PC-9 (cell line): ENCODE results near the gene RICTOR. TPM values are rescaled to one million over a fixed set of nuclear protein-coding genes. Genes with fewer than 3 reads are reported as not detected.

Source experiments
- BruUV-seq: library from RNA; stranded (reverse); fragments of 400-500 nt; replicated peaks from 2 replicates; lab custom pipeline; 2021; lab: Mats Ljungman, UMichigan
- CTCF ChIA-PET: fragments of 300-600 bp; sonication (Branson Sonifier 250); formaldehyde crosslinking; loops from one replicate; lab custom pipeline; 2022; ENCODE audit warnings: antibody characterized with exemption; lab: Charles Lee
- POLR2A ChIA-PET: fragments of 300-600 bp; sonication (Branson Sonifier 250); formaldehyde crosslinking; loops from one replicate; lab custom pipeline; 2022; ENCODE audit warnings: antibody characterized with exemption; ENCODE audit not compliant: unreplicated experiment; lab: Charles Lee
- DNase-seq, 2 experiments: peaks; one replicate each; pipeline versions ENCODE4 v3.0.0 to v3.0.0-alpha.2; 2015 to 2022; ENCODE audit warnings: mixed read lengths in 1 of 2
- H2AFZ ChIP-seq: fragments of 200-600 bp; sonication (generic); 2 replicates; pipeline ENCODE4 v1.8.1; 2017; ENCODE audit warnings: antibody characterized with exemption
- H3F3A ChIP-seq: fragments of 200-600 bp; sonication (generic); 2 replicates; pipeline ENCODE4 v1.8.1; 2017; ENCODE audit warnings: antibody characterized with exemption, mild to moderate bottlenecking, low read depth; ENCODE audit not compliant: insufficient read depth
- H3K27ac ChIP-seq: fragments of 200-600 bp; sonication (generic); 2 replicates; pipeline ENCODE4 v1.6.1; 2016; ENCODE audit warnings: mixed run types
- H3K27me3 ChIP-seq: fragments of 200-600 bp; sonication (generic); 2 replicates; pipeline ENCODE4 v1.6.1; 2016; ENCODE audit warnings: low read depth, mixed run types; ENCODE audit not compliant: insufficient read depth
- H3K36me3 ChIP-seq: fragments of 200-600 bp; sonication (generic); 2 replicates; pipeline ENCODE4 v1.6.1; 2016; ENCODE audit warnings: low read depth, mixed run types
- H3K4me1 ChIP-seq: fragments of 200-600 bp; sonication (generic); replicated peaks from 2 replicates; pipeline ENCODE4 v1.6.1; 2016; ENCODE audit warnings: mixed run types; ENCODE audit not compliant: insufficient read depth
- H3K4me2 ChIP-seq: fragments of 200-600 bp; sonication (generic); 2 replicates; pipeline ENCODE4 v1.6.1; 2017; ENCODE audit warnings: mixed run types
- H3K4me3 ChIP-seq: fragments of 200-600 bp; sonication (generic); 2 replicates; pipeline ENCODE4 v1.6.1; 2016; ENCODE audit warnings: mixed run types
- H3K79me2 ChIP-seq: fragments of 200-600 bp; sonication (generic); 2 replicates; pipeline ENCODE4 v1.6.1; 2017; ENCODE audit warnings: low read depth, mixed run types
- H3K9me2 ChIP-seq: fragments of 200-600 bp; sonication (generic); 2 replicates; pipeline ENCODE4 v1.8.1; 2017; ENCODE audit warnings: mild to moderate bottlenecking; ENCODE audit not compliant: insufficient read depth
- H3K9me3 ChIP-seq: fragments of 200-600 bp; sonication (generic); 2 replicates; pipeline ENCODE4 v1.8.1; 2016; ENCODE audit warnings: low read depth; ENCODE audit not compliant: insufficient read depth
- H4K20me1 ChIP-seq: fragments of 200-600 bp; sonication (generic); 2 replicates; pipeline ENCODE4 v1.8.1; 2017; ENCODE audit not compliant: insufficient read depth
- CTCF ChIP-seq: fragments of 200-600 bp; sonication (generic); conservative IDR thresholded peaks from 2 replicates; pipeline ENCODE4 v1.6.1; 2017; ENCODE audit warnings: mixed run types, antibody characterized with exemption, mild to moderate bottlenecking, moderate library complexity
- EZH2 ChIP-seq: fragments of 200-600 bp; sonication (generic); IDR thresholded peaks from 2 replicates; pipeline ENCODE4 v1.8.0; 2017; ENCODE audit warnings: antibody characterized with exemption, low read depth
- intact Hi-C: fragments of 100-400 bp; cut with micrococcal nuclease; formaldehyde crosslinking; loops from one replicate; pipeline ENCODE4 v1.10.0; 2022; ENCODE audit not compliant: unreplicated experiment
- total RNA-seq: library from RNA; stranded (reverse); gene quantifications from 2 replicates; pipeline ENCODE4 v1.2.3, GENCODE V29; 2021

RICTOR gene
- total RNA-seq, 1 experiment from 2014 or later, result 103 TPM

GRCh38 chr5:38931731-38932130 lies 142.5 kb downstream of the RICTOR start:
- Histone ChIP-seq H3K36me3 (peaks cover 40% of the 10 kb centered on the region), H2AFZ (no peak overlapping the region), H3F3A (peaks cover 10% of the 10 kb centered on the region; the same call in 1 of the 2 replicates), H3K27me3 (no peaks in the 10 kb centered on the region), H3K4me3 (no peak overlapping the region), H3K79me2 (no peaks in the 10 kb centered on the region), H3K4me2 (no peak overlapping the region), H3K9me3 (no peaks in the 10 kb centered on the region), H3K4me1 (no peaks in the 10 kb centered on the region), H3K9me2 (no peaks in the 10 kb centered on the region), H4K20me1 (no peaks in the 10 kb centered on the region), H3K27ac (no peak overlapping the region)
- TF ChIP-seq CTCF, result no peak
- no peak for TF ChIP-seq EZH2
- POLR2A ChIA-PET, result no interaction called here
- no TSS peak for BruUV-seq
- CTCF ChIA-PET, result interaction anchor here (1.0 kb wide), 1 partner anchor 490 kb away, joined by 3 read pairs; no protein-coding TSS in a partner anchor
- no peak for DNase-seq
- intact Hi-C loops, result no loop called here

DNA sequence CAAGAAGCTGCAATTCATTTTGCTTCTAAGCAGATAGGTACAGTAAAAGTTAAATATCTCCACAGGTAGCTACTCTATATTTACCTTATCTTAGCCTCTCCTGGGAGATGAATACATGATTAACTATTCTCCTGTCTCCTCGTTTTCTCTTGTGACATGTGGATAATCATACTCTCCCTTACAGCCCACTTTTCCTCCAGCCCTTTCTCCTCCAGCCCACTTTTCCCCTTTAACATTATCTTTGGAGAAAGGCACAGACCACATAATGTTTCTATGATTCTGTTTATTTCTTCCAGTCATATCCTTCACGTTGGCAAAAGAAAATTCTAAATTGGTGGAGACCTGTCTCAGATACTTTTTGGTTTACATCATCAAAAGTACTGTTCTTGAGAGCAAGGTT lies 144.4 kb downstream of the RICTOR start:
- no TSS peak for BruUV-seq
- Histone ChIP-seq H3K27me3 (no peaks in the 10 kb centered on the region), H3F3A (peaks cover 5% of the 10 kb centered on the region; the same call in 1 of the 2 replicates), H3K4me2 (no peak overlapping the region), H2AFZ (no peak overlapping the region), H3K79me2 (no peaks in the 10 kb centered on the region), H3K9me2 (no peaks in the 10 kb centered on the region), H4K20me1 (no peaks in the 10 kb centered on the region), H3K9me3 (no peaks in the 10 kb centered on the region), H3K4me1 (no peaks in the 10 kb centered on the region), H3K27ac (no peak overlapping the region), H3K36me3 (peaks cover 38% of the 10 kb centered on the region), H3K4me3 (no peak overlapping the region)
- ChIA-PET CTCF (no interaction called here), POLR2A (interaction anchor here (0.5 kb wide), 1 partner anchor 1593 kb away, joined by 6 read pairs; no protein-coding TSS in a partner anchor)
- intact Hi-C loops, result no loop called here
- no peak for TF ChIP-seq EZH2
- TF ChIP-seq CTCF, result no peak
- no peak for DNase-seq

- Histone ChIP-seq H3F3A (peaks cover 5% of the 10 kb centered on the region; the same call in 1 of the 2 replicates), H2AFZ (no peak overlapping the region), H3K27ac (no peak overlapping the region), H3K9me3 (no peaks in the 10 kb centered on the region), H3K4me2 (no peak overlapping the region), H3K4me1 (no peaks in the 10 kb centered on the region), H3K9me2 (no peaks in the 10 kb centered on the region), H4K20me1 (no peaks in the 10 kb centered on the region), H3K27me3 (no peaks in the 10 kb centered on the region), H3K79me2 (no peaks in the 10 kb centered on the region), H3K4me3 (no peak overlapping the region), H3K36me3 (peaks cover 41% of the 10 kb centered on the region)
- intact Hi-C loops, result no loop called here
- no peak for DNase-seq
- CTCF ChIA-PET, result no interaction called here
- POLR2A ChIA-PET, result no interaction called here
- TF ChIP-seq EZH2, result no peak
- TF ChIP-seq CTCF, result no peak
- no TSS peak for BruUV-seq
Measured at GRCh38 chr5:38927470-38927869, 146.7 kb downstream of the RICTOR start.
